HepG2 (cell line): ENCODE measurements around the gene OR7G1. TPM values are rescaled to one million over a fixed set of nuclear protein-coding genes. Genes with fewer than 3 reads are reported as not detected.

Experiments
- ATAC-seq: fragments of 200-7000 bp; cut with Tn5 transposase; 3 replicates; pipeline ENCODE4 v1.9.1; 2020; ENCODE audit warnings: mild to moderate bottlenecking, moderate library complexity
- BruUV-seq: library from RNA; stranded (reverse); fragments of 400-500 nt; replicated peaks from 2 replicates; lab custom pipeline; 2021; lab: Mats Ljungman, UMichigan
- CTCF ChIA-PET: fragments of 300-600 bp; formaldehyde crosslinking; extraction: SDS; loops from one replicate; lab custom pipeline; 2021; ENCODE audit warnings: low total read pairs, inconsistent platforms, low intra/inter-chr PET ratio; lab: Yijun Ruan, JAX
- POLR2A ChIA-PET: fragments of 350-600 bp; sonication (Branson Sonifier 250); formaldehyde crosslinking; loops from one replicate; lab custom pipeline; 2020; ENCODE audit warnings: antibody characterized with exemption, inconsistent platforms; lab: Yijun Ruan, JAX
- DNase-seq: peaks from one replicate; pipeline ENCODE4 v3.0.0-alpha.2; 2015; ENCODE audit warnings: low spot score
- FAIRE-seq: peaks from 3 replicates; lab custom pipeline; 2011; peaks lifted over from hg19 to GRCh38; lab: Jason Lieb, UNC
- H2AFZ ChIP-seq: one replicate; pipeline ENCODE4 v1.6.1; 2011; ENCODE audit warnings: low read length, inconsistent platforms
- H3K27ac ChIP-seq: fragments of 300-600 bp; 3 replicates; pipeline ENCODE4 v1.8.0; 2011; ENCODE audit warnings: mixed run types, mild to moderate bottlenecking, mixed read lengths, low read length, inconsistent platforms; ENCODE audit not compliant: insufficient read depth; ENCODE audit errors: extremely low read length
- H3K27me3 ChIP-seq, 2 experiments: fragments of 200-600 bp in 1 of 2; 2 replicates in 1 of 2; 3 replicates in 1 of 2; pipeline versions ENCODE4 v1.6.0 to v1.8.0; 2011; ENCODE audit warnings: low read length in 2 of 2, mild to moderate bottlenecking in 2 of 2, moderate library complexity in 2 of 2, inconsistent platforms in 1 of 2; ENCODE audit not compliant: insufficient read depth in 2 of 2, control insufficient read depth in 1 of 2
- H3K36me3 ChIP-seq, 2 experiments: fragments of 200-600 bp in 1 of 2; replicated peaks in 1 of 2; 2 replicates in 1 of 2; 3 replicates in 1 of 2; pipeline versions ENCODE4 v1.5.1 to v1.8.0; 2011; ENCODE audit warnings: low read length in 2 of 2, inconsistent platforms in 1 of 2; ENCODE audit not compliant: insufficient read depth in 2 of 2, control insufficient read depth in 1 of 2
- H3K4me1 ChIP-seq: 2 replicates; pipeline ENCODE4 v1.5.1; 2012; ENCODE audit warnings: low read length, inconsistent platforms; ENCODE audit not compliant: insufficient read depth
- H3K4me2 ChIP-seq: 2 replicates; pipeline ENCODE4 v1.6.0; 2011; ENCODE audit warnings: low read depth, low read length, inconsistent platforms
- H3K4me3 ChIP-seq, 3 experiments: fragments of 200-600 bp in 1 of 3; sonication (generic), shearing (Covaris generic) in 1 of 3; replicated peaks in 1 of 3; 2 replicates each; pipeline ENCODE4 v1.5.1; 2011 to 2016; ENCODE audit warnings: low read length in 3 of 3, inconsistent platforms in 2 of 3, low read depth in 2 of 3, mild to moderate bottlenecking in 2 of 3, control low read depth in 1 of 3, mixed read lengths in 1 of 3; ENCODE audit not compliant: insufficient read depth in 1 of 3
- H3K79me2 ChIP-seq: one replicate; pipeline ENCODE4 v1.6.1; 2011; ENCODE audit warnings: low read length, inconsistent platforms; ENCODE audit not compliant: insufficient read depth
- H3K9ac ChIP-seq: 2 replicates; pipeline ENCODE4 v1.6.0; 2011; ENCODE audit warnings: mild to moderate bottlenecking, low read depth, low read length, inconsistent platforms; ENCODE audit not compliant: insufficient read depth
- H3K9me3 ChIP-seq: 2 replicates; pipeline ENCODE4 v1.5.1; 2012; ENCODE audit warnings: mild to moderate bottlenecking, low read length
- H4K20me1 ChIP-seq: 2 replicates; pipeline ENCODE4 v1.6.0; 2011; ENCODE audit warnings: inconsistent platforms, mild to moderate bottlenecking, low read length, moderate library complexity; ENCODE audit not compliant: insufficient read depth
- EHMT2 ChIP-seq: fragments of 200-600 bp; sonication (generic); IDR thresholded peaks from 2 replicates; pipeline ENCODE4 v1.7.0; 2017; ENCODE audit warnings: antibody characterized with exemption, low read depth, low read length, borderline replicate concordance
- POLR2AphosphoS2 ChIP-seq: IDR thresholded peaks from 2 replicates; pipeline ENCODE4 v1.6.1; 2011; ENCODE audit warnings: low read depth, low read length, improper control_type of control experiment
- RBM22 ChIP-seq: fragments of 200-400 bp; formaldehyde crosslinking; optimal IDR thresholded peaks from 2 replicates; pipeline ENCODE3; 2017; ENCODE audit warnings: mild to moderate bottlenecking, low read length, moderate library complexity
- ZNF264 ChIP-seq: sonication (generic); formaldehyde crosslinking; IDR thresholded peaks from 2 replicates; pipeline ENCODE4 v1.4.0; 2020; ENCODE audit warnings: missing genetic modification reagents
- ZNF501 ChIP-seq: sonication (generic); formaldehyde crosslinking; IDR thresholded peaks from 2 replicates; pipeline ENCODE4 v1.5.1; 2020; ENCODE audit warnings: mild to moderate bottlenecking, moderate library complexity, missing genetic modification reagents
- ZNF768 ChIP-seq: sonication (generic); formaldehyde crosslinking; IDR thresholded peaks from 2 replicates; pipeline ENCODE4 v1.4.0; 2020; ENCODE audit warnings: missing genetic modification reagents
- WGBS: methylation state at CpG from one replicate; pipeline ENCODE4 v1.1.6; 2017; ENCODE audit warnings: low lambda C conversion rate; 5-methylcytosine and 5-hydroxymethylcytosine counted together
- in situ Hi-C: cut with HindIII; loops from 2 replicates; pipeline ENCODE4 v1.10.0; 2017; ENCODE audit warnings: low pct_unique_long_range_greater_than_20kb; ENCODE audit not compliant: extremely low pct_ligation_motif_present
- intact Hi-C: fragments of 100-400 bp; cut with micrococcal nuclease; formaldehyde crosslinking; loops from one replicate; pipeline ENCODE4 v1.10.0; 2022; ENCODE audit not compliant: unreplicated experiment
- polyA plus RNA-seq, 8 experiments: library from polyadenylated mRNA; depleted of rRNA in 3 of 8; stranded (reverse) in 7 of 8; unstranded in 1 of 8; fragments of >200 nt; fragmentation: Illumina TruSeq in 4 of 8; extraction: Trizol in 4 of 8; gene quantifications; 2 replicates each; pipeline versions ENCODE4 v1.2.1 to v1.2.3, GENCODE V29; 2011 to 2016; ENCODE audit warnings: low read depth in 4 of 8, missing spikeins in 1 of 8, mixed read lengths in 1 of 8; ENCODE audit not compliant: insufficient read depth in 1 of 8
- total RNA-seq, 5 experiments: library from RNA; depleted of rRNA; stranded (reverse); fragments of >200 nt; fragmentation: Illumina TruSeq; extraction: Trizol; gene quantifications; 2 replicates each; pipeline ENCODE4 v1.2.3, GENCODE V29; 2016; ENCODE audit warnings: low read depth in 1 of 5

Gene OR7G1
- total and polyA plus RNA-seq, 2 of the 13 experiments (the other 11 are each of a cell fraction or from before 2014, with no cell fraction given), result not detected

DNA sequence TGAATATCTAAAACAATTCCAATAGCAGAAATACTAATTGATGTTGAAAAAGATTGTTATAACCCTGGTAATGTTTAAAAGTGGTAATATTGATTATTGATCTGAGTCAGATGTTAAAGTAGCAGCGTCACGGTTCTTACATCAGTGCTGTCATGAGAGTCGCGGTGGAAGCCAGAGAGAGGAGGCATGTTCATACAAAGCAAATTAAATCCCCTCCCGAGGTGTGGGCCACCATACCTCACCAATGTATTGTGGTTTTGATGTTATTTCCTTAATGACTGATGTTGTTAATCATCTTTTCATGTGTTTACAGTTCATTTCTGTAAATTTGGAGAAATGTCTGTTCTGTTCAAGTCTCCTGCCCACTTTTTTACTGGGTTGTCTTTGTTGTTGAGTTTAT lies 35.8 kb upstream of the OR7G1 start:
- TF ChIP-seq ZNF768 (no peak), ZNF264 (CRISPR knock-in tag) (no peak), EHMT2 (no peak), ZNF501 (CRISPR knock-in tag) (no peak)
- TF ChIP-seq, all 625 proteins: peak for 0
- Histone ChIP-seq H3K27me3 (no peaks in the 10 kb centered on the region), H3K9me3 (peaks cover 45% of the 10 kb centered on the region), H3K4me3 (no peak overlapping the region), H3K4me1 (no peaks in the 10 kb centered on the region), H2AFZ (no peak overlapping the region), H3K4me2 (no peak overlapping the region), H3K27ac (no peak overlapping the region), H4K20me1 (peaks cover 13% of the 10 kb centered on the region; the same call in 1 of the 2 replicates), H3K36me3 (peaks cover 19 to 61% of the 10 kb centered on the region in 2 experiments), H3K9ac (no peak overlapping the region), H3K79me2 (peaks cover 89% of the 10 kb centered on the region)
- no peak for DNase-seq
- no TSS peak for BruUV-seq
- in situ Hi-C loops (no loop called here), intact Hi-C loops (no loop called here)
- ChIA-PET CTCF (no interaction called here), POLR2A (no interaction called here)
- no peak for ATAC-seq
- FAIRE-seq, result no peak
- WGBS, result 92% methylated on average over 5 of the region's 5 CpGs

GRCh38 chr19:9150650-9151049 lies 35.1 kb upstream of the OR7G1 start:
- Histone ChIP-seq H2AFZ (no peak overlapping the region), H3K4me1 (no peaks in the 10 kb centered on the region), H3K27ac (no peak overlapping the region), H3K79me2 (peaks cover 91% of the 10 kb centered on the region), H4K20me1 (peaks cover 14% of the 10 kb centered on the region; the same call in 1 of the 2 replicates), H3K4me2 (no peak overlapping the region), H3K36me3 (peaks cover 13 to 54% of the 10 kb centered on the region in 2 experiments), H3K9ac (no peak overlapping the region), H3K9me3 (peaks cover 45% of the 10 kb centered on the region), H3K4me3 (no peak overlapping the region), H3K27me3 (no peaks in the 10 kb centered on the region)
- TF ChIP-seq POLR2AphosphoS2 (no peak), RBM22 (peak; percentile 59)
- no peak for DNase-seq
- intact Hi-C loops, result no loop called here
- ChIA-PET CTCF (no interaction called here), POLR2A (no interaction called here)
- no TSS peak for BruUV-seq
- in situ Hi-C loops, result no loop called here
- no peak for FAIRE-seq
- 100% methylated on average over 5 of the region's 5 CpGs for WGBS
- no peak for ATAC-seq
